ENCODE data around the gene PABPC3. TPM values are rescaled to one million over a fixed set of nuclear protein-coding genes. Genes with fewer than 3 reads are reported as not detected.

Gene PABPC3
- total RNA-seq (2016; rRNA removed; fragmentation: Illumina TruSeq; extraction: Trizol) (0.04 and 0.06 TPM in 2 replicates), polyA plus RNA-seq (2011; rRNA removed) (0.07 and 0.09 TPM in 2 replicates), polyA minus RNA-seq (2011; rRNA and poly(A)+ RNA removed; ENCODE audit: low replicate concordance) (0.07 TPM in 1 of 2 replicates, not detected in the other), Bru-seq, nascent RNA (percentile 14 among the genes with signal in this experiment), BruChase-seq, experiment 1, labeled RNA remaining after a 6-hour chase (percentile 32 among the genes with signal in this experiment), BruChase-seq, experiment 2, labeled RNA remaining after a 2-hour chase (percentile 20 among the genes with signal in this experiment)
- not detected in 2 replicates for total RNA-seq (2016; cell fraction: cytosol; rRNA removed; fragmentation: Illumina TruSeq; extraction: Trizol; ENCODE audit: low read depth)
- not detected in 2 replicates for total RNA-seq (2016; cell fraction: insoluble cytoplasmic fraction; rRNA removed; fragmentation: Illumina TruSeq; extraction: Trizol)
- 0.06 and 0.14 TPM in 2 replicates for total RNA-seq (2016; cell fraction: membrane; rRNA removed; fragmentation: Illumina TruSeq; extraction: Trizol)
- 0.09 TPM in 1 of 2 replicates, not detected in the other for total RNA-seq (2016; cell fraction: nucleus; rRNA removed; fragmentation: Illumina TruSeq; extraction: Trizol)
- 0.04 and 0.24 TPM in 2 replicates for polyA plus RNA-seq (2011; cell fraction: cytosol; rRNA removed)
- 0.08 and 0.12 TPM in 2 replicates for polyA plus RNA-seq (2011; cell fraction: nucleus; rRNA removed)
- 0.44 and 0.93 TPM in 2 replicates for polyA plus RNA-seq (2012)
- polyA plus RNA-seq (2016; cell fraction: cytosol; fragmentation: Illumina TruSeq; extraction: Trizol; ENCODE audit: low read depth) = 0.07 and 0.09 TPM in 2 replicates
- 0.19 and 0.20 TPM in 2 replicates for polyA plus RNA-seq (2016; cell fraction: insoluble cytoplasmic fraction; fragmentation: Illumina TruSeq; extraction: Trizol; ENCODE audit: low read depth)
- polyA plus RNA-seq (2016; cell fraction: membrane; fragmentation: Illumina TruSeq; extraction: Trizol; ENCODE audit: low read depth) = 0.10 and 0.15 TPM in 2 replicates
- 0.17 TPM in 1 of 2 replicates, not detected in the other for polyA plus RNA-seq (2016; cell fraction: nucleus; fragmentation: Illumina TruSeq; extraction: Trizol; ENCODE audit: insufficient read depth, low read depth)
- 0.18 TPM in 1 of 2 replicates, not detected in the other for polyA minus RNA-seq (2011; cell fraction: cytosol; rRNA and poly(A)+ RNA removed)
- polyA minus RNA-seq (2011; cell fraction: nucleus; rRNA and poly(A)+ RNA removed) = 0.25 and 0.26 TPM in 2 replicates
- long read RNA-seq, experiment 1 = 0 reads
- long read RNA-seq, experiment 2 = 0 reads

GRCh38 chr13:25095851-25096453, at the start of gene PABPC3:
TSS of gene PABPC3 (plus strand) at chr13:25096136. CDS start at chr13:25096199, 63 bp downstream.
- POLR2A ChIA-PET = no interaction called here
- no peak within 1 kb of the TSS for H3K27ac ChIP-seq (ENCODE audit: extremely low read length, insufficient read depth, low read length)
- no peaks in the 10 kb centered on the region for H3K4me1 ChIP-seq (ENCODE audit: insufficient read depth, low read length)
- no TSS peak for BruUV-seq (replicated peaks)
- peak within 1 kb of the TSS; percentile 32 for H3K4me2 ChIP-seq (ENCODE audit: low read depth, low read length)
- peaks cover 0 to 16% of the 10 kb centered on the region in 2 experiments; a peak in 4 of 5 replicates for H3K27me3 ChIP-seq (ENCODE audit: control insufficient read depth in 1 of 2, insufficient read depth in 2 of 2, low read length in 2 of 2)
- no peak for ATAC-seq
- CTCF ChIA-PET (ENCODE audit: low intra/inter-chr PET ratio, low total read pairs) = no interaction called here
- no peak within 1 kb of the TSS for H3K9ac ChIP-seq (ENCODE audit: insufficient read depth, low read depth, low read length)
- DNase-seq (ENCODE audit: low spot score) = no peak
- no peak within 1 kb of the TSS for H2AFZ ChIP-seq (ENCODE audit: low read length)
- no peak for FAIRE-seq
- H3K79me2 ChIP-seq (ENCODE audit: insufficient read depth, low read length) = no peaks in the 10 kb centered on the region
- in situ Hi-C loops (cut with HindIII; ENCODE audit: extremely low pct_ligation_motif_present, low pct_unique_long_range_greater_than_20kb) (no loop called here), intact Hi-C loops (cut with micrococcal nuclease; ENCODE audit: unreplicated experiment) (no loop called here)
- H3K36me3 ChIP-seq (replicated peaks in 1 of 2; ENCODE audit: control insufficient read depth in 1 of 2, insufficient read depth in 2 of 2, low read length in 2 of 2) = no peaks in the 10 kb centered on the region
- peak within 1 kb of the TSS in 1 of 3 experiments; percentile 40; a peak in 1 of 6 replicates for H3K4me3 ChIP-seq (replicated peaks in 1 of 3; ENCODE audit: insufficient read depth in 1 of 3, low read depth in 2 of 3, low read length in 3 of 3)
- H4K20me1 ChIP-seq (ENCODE audit: insufficient read depth, low read length) = no peaks in the 10 kb centered on the region
- no peaks in the 10 kb centered on the region for H3K9me3 ChIP-seq (ENCODE audit: low read length)
- TF ChIP-seq ATM (IDR thresholded peaks at IDR 0.05; ENCODE audit: borderline replicate concordance) = no peak
- no peak for TF ChIP-seq POGK (CRISPR knock-in tag; conservative IDR thresholded peaks at IDR 0.05)
- no peak for TF ChIP-seq KMT2A (CRISPR knock-in tag; IDR thresholded peaks at IDR 0.05)
- TF ChIP-seq RNF2 (conservative IDR thresholded peaks at IDR 0.05; ENCODE audit: low read depth) = 0 out of 2 replicates have a peak, but pooled peaks have one; percentile 29
- no peak for TF ChIP-seq BRD4 (CRISPR knock-in tag; IDR thresholded peaks at IDR 0.05)
- TF ChIP-seq SP5 (CRISPR knock-in tag; IDR thresholded peaks at IDR 0.05; ENCODE audit: borderline replicate concordance, low read depth) = no peak
- TF ChIP-seq KLF11 (CRISPR knock-in tag; IDR thresholded peaks at IDR 0.05) = no peak
- no peak for TF ChIP-seq POLR2AphosphoS2 (IDR thresholded peaks at IDR 0.05; ENCODE audit: low read depth, low read length)
- WGBS (ENCODE audit: low lambda C conversion rate) = 55% methylated on average over 49 of the region's 50 CpGs
